GM20000 (cell line): Measurements from ENCODE around the gene SRRD.
A peak's percentile ranks its signal among the peaks of the same experiment; 100 is the strongest.

Source experiments
- DNase-seq: peaks from one replicate; pipeline ENCODE4 v3.0.0; 2012; ENCODE audit warnings: low spot score
- CTCF ChIP-seq: IDR thresholded peaks from 2 replicates; pipeline ENCODE4 v1.5.1; 2012; ENCODE audit warnings: mild to moderate bottlenecking, control low read depth; ENCODE audit errors: extremely low read depth, missing control alignments

The SRRD gene

GRCh38 chr22:26479792-26480610, 3.7 kb upstream of the SRRD start:
- TF ChIP-seq CTCF, result no peak
- DNase-seq, result no peak

- no peak for DNase-seq
- no peak for TF ChIP-seq CTCF
Measured at GRCh38 chr22:26480611-26480932, 3.1 kb upstream of the SRRD start.

- DNase-seq, result no peak
- TF ChIP-seq CTCF, result no peak
Measured at GRCh38 chr22:26481112-26481693, 2.5 kb upstream of the SRRD start.

- no peak for TF ChIP-seq CTCF
- peak; percentile 40 for DNase-seq
Measured at GRCh38 chr22:26481694-26482093, 2.0 kb upstream of the SRRD start.

- no peak for TF ChIP-seq CTCF
Measured at GRCh38 chr22:26482161-26482560, 1.5 kb upstream of the SRRD start.

GRCh38 chr22:26483043-26483438, 636 bp upstream of the SRRD start:
- DNase-seq, result no peak
- no peak for TF ChIP-seq CTCF

More at GRCh38 chr22:26482161-26482560, 1.5 kb upstream of the SRRD start:
- DNase-seq, result no peak

GRCh38 chr22:26484360-26484706, 656 bp downstream of the SRRD start:
- TF ChIP-seq CTCF, result no peak
- DNase-seq, result no peak
